Fibroblast of skin of left biceps (primary cell): ENCODE results near the gene SPECC1.
"Not testable (repeated sequence)": the region's sequence is repeated elsewhere in the genome, so short reads cannot be mapped to it uniquely, and the experiment has no call there.

ENCODE experiments used
- DNase-seq, 2 experiments: peaks; one replicate each; pipeline ENCODE4 v3.0.0-alpha.2; 2013; ENCODE audit warnings: low read depth in 2 of 2

Gene SPECC1

GRCh38 chr17:20236578-20237227 is 227.5 kb downstream of the SPECC1 start:
- no peak for DNase-seq

- DNase-seq, result not testable (repeated sequence)
These were observed 230.6 kb downstream of the SPECC1 start for GRCh38 chr17:20239776-20240175.

- no peak for DNase-seq
These were observed 232.7 kb downstream of the SPECC1 start for GRCh38 chr17:20241855-20242254.

- DNase-seq, result no peak
These were observed 233.1 kb downstream of the SPECC1 start for GRCh38 chr17:20242271-20242670.

- DNase-seq, result no peak
These were observed 234.4 kb downstream of the SPECC1 start for GRCh38 chr17:20243524-20243923.

- no peak for DNase-seq
These were observed 235.5 kb downstream of the SPECC1 start for GRCh38 chr17:20244671-20245070.

- no peak for DNase-seq
These were observed 237.5 kb downstream of the SPECC1 start for GRCh38 chr17:20246692-20247091.

GRCh38 chr17:20253323-20253722 is 244.2 kb downstream of the SPECC1 start:
- no peak for DNase-seq

GRCh38 chr17:20254541-20254940 is 245.4 kb downstream of the SPECC1 start:
- no peak for DNase-seq

- DNase-seq, result no peak
These were observed 247.0 kb downstream of the SPECC1 start for GRCh38 chr17:20256144-20256543.

- DNase-seq, result no peak
These were observed 247.8 kb downstream of the SPECC1 start for GRCh38 chr17:20257008-20257407.

GRCh38 chr17:20257798-20258197 is 248.6 kb downstream of the SPECC1 start:
- DNase-seq, result no peak

GRCh38 chr17:20259668-20260067 is 250.5 kb downstream of the SPECC1 start:
- DNase-seq, result no peak

- DNase-seq, result no peak
These were observed 251.1 kb downstream of the SPECC1 start for GRCh38 chr17:20260268-20260667.

- peak; percentile 48 to 65 for DNase-seq
These were observed 253.3 kb downstream of the SPECC1 start for GRCh38 chr17:20262226-20263114.

- DNase-seq, result not testable (repeated sequence)
These were observed 253.9 kb downstream of the SPECC1 start for GRCh38 chr17:20263115-20263433.

- DNase-seq, result peak; percentile 43 to 58
These were observed 254.4 kb downstream of the SPECC1 start for GRCh38 chr17:20263595-20263994.

- no peak for DNase-seq
These were observed 255.8 kb downstream of the SPECC1 start for GRCh38 chr17:20264996-20265395.

GRCh38 chr17:20266806-20267458 is 257.8 kb downstream of the SPECC1 start:
- DNase-seq, result peak; percentile 49 to 61

- DNase-seq, result no peak
These were observed 258.3 kb downstream of the SPECC1 start for GRCh38 chr17:20267459-20267842.

- DNase-seq, result no peak
These were observed 261.2 kb downstream of the SPECC1 start for GRCh38 chr17:20270369-20270768.

- no peak for DNase-seq
These were observed 262.0 kb downstream of the SPECC1 start for GRCh38 chr17:20271011-20271610.
